NOMO-1 treated with dmso at 0.1 percent for 144 hours (cell line): ENCODE measurements around the gene AATF.

ENCODE experiments used
- DNase-seq: peaks from one replicate; lab custom pipeline; 2025; ENCODE audit not compliant: unreplicated experiment; lab: John Stamatoyannopoulos, UW

The AATF gene

DNA sequence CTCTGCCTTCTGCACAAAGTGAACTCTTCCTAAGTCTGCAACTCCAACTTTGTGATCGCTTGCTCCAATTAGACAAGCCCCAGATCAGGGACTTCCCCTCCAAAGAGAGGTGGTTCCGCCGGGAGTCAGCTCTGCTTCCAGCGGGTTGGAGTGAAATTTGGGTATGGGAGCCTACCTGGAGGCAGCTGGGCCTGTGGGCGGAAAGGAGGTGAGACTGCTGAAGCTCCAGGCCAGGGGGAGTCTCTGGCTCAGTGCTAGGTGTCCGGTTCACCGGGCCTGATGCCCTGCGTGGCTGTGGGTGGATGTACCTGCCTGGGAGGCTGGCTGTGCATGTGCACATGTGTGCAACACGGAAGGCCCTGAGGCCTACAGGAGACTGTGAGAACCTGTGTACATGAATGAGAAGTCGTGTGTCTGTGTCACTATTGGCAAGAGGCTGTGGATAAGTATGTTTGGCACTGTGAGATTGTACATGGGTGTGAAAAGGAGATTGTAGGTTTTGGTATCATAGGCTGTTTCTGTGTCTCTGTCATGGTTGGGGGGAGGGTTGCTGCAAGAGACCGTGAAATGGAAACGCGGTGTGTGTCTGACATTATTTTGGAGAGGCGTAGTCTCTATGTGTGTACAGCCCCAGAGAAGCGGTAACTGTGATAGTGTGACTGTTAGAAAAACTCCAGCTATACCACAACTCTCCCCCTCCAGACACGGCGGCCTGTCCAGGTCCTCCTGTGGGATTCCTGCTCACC, 7.3 kb upstream of the AATF start:
- no peak for DNase-seq

DNA sequence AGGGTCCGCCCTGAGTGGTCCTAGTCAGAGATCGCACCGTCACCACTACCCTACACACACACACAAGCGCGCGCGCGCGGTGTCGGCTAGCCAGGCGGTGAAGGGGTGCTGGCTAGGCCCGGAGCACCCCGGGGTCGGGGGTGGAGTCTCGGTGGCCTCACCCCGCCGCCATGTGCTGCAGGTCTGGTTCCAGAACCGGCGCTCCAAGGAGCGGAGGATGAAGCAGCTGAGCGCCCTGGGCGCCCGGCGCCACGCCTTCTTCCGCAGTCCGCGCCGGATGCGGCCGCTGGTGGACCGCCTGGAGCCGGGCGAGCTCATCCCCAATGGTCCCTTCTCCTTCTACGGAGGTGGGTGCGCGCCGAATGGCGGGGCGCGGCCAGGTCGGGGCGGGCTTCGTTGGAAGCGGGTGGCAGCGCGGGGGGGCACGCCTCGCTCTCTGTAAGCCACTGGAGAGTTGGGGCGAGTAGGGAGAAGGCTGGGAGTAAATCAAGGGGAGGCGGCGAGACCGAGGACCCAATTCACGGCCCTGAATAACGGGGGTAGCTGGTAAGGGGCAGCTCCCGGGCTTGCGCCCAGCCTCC, 6.6 kb upstream of the AATF start:
- DNase-seq, result no peak

- DNase-seq, result no peak
These were observed 6.1 kb upstream of the AATF start for GRCh38 chr17:36942631-36943125.

- DNase-seq, result no peak
These were observed 5.2 kb upstream of the AATF start for GRCh38 chr17:36943250-36944191.

GRCh38 chr17:36944553-36944952, 4.2 kb upstream of the AATF start:
- DNase-seq, result no peak

GRCh38 chr17:36945140-36945539, 3.6 kb upstream of the AATF start:
- no peak for DNase-seq

- no peak for DNase-seq
These were observed 2.6 kb upstream of the AATF start for GRCh38 chr17:36945959-36946725.

DNA sequence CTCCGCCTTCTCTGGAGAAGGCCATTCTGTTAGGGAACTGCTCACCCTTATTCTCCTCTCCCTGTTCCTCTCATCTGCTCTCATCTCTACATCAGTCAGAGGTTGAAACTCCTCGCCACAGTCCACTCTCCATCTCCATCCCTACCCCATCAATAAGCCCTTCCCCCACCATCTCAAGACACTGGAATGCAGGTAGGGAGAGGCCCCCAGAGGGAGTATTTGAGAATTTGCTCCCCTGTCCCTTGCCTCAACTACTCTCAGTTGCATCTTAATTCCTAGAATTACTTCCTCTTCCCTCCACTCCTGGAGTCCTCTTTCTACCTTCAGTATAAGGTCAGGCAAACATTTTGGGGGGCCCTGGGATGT, 2.0 kb upstream of the AATF start:
- no peak for DNase-seq

DNA sequence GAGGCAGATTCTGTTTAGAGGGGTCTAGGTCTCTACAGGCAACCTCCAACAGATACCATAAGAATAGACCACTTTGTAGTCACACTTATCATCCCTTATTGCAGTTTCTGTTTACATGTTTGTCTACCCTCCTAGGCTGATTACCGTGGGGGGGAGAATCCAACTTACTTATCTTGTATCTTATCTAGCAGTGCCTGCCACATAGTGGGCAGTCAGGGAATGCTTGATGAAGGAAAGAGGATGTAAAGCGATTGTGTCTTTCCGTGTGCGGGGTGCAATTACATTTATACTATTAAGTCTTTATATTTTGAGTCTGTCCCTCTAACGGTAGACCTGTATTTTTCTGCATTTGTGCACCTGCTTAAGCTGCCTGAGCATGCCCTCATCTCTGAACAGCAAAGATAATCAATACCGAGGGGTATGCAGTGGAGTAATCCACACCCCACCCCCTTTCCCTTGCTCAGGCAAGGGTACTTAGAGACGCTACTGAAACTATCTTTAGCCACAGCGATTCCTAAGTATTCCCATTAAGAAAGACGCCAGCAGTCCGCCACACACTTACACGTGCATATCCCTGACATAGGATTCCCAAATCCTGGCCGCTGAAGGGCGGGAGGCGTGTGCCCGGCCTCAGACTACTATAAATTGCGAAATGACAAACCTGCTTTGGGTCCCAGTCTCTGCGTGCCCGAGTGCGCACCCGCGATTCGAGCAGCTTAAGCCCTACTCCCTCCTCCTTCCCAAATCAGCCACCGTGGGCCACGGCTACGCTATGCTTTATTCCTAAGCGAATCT, 635 bp upstream of the AATF start:
- no peak for DNase-seq

DNA sequence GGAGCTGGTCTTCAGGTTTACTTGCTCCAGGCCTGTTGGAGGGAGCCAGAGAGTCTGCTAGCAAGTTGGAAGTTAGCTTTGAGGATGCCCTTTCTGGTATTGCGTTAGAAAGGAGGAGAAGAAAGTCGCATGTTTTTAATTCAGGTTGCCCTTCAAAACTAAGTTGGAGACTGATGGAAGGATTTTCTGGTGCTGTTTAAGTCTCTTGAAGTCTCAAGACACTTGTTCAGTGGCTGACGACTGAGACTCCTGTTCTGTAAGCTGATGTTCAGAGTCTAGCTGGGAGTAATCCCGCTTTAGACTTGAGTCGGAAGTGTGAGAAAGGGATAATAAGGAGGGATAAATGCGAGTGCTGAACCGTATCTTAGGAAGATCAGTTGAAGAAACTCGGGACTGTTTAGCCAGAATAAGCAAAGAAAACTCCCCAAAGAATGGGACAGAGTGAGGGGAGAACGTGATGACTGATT, 740 bp downstream of the AATF start:
- no peak for DNase-seq

DNA sequence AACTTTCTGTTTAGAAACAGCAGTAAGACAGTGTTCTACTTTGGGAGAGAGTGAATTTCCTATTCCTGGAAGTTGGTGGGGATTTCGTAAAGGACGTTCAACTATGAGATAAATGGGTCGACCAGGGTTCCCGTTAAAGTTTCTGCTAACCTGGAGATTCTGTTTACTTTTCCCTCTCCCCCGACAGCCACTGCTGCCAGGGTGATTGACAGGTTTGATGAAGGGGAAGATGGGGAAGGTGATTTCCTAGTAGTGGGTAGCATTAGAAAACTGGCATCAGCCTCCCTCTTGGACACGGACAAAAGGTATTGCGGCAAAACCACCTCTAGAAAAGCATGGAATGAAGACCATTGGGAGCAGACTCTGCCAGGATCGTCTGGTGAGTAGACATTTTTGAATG, 1.3 kb downstream of the AATF start:
- no peak for DNase-seq

DNA sequence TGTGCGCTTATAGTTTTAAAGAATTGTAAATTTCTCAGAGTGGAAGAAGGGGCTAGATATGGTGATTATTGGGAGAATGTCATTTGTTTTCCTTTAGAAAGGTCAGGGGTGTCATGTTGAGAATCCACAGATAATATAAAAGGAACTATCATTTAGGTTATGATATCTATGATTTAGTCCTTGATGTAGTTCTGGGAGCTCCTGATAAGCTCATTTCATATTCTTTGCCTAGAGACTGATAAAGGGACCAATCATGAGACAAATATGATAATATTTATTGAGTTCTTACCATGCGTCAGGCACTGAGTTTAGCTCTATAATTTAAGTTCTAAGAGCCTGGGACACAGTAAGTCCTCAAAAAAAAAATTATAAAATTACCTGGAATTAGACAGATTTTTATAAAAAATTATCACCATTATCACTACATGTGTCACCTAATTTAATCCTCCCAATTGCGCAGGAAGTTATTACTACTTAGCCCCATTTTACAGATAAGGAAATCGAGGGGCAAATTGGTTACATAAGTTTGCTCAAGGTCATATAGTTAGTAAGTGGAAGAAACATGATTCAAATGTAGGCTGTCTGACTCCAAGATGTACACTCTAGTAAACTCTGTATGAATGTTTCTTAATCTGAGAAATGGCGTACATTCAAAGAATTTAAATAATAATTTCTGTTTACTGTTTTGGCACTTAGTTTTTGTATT, 2.5 kb downstream of the AATF start:
- no peak for DNase-seq

GRCh38 chr17:36971508-36971907, 22.8 kb downstream of the AATF start:
- DNase-seq, result no peak

- no peak for DNase-seq
These were observed 23.5 kb downstream of the AATF start for GRCh38 chr17:36972186-36972700.

DNA sequence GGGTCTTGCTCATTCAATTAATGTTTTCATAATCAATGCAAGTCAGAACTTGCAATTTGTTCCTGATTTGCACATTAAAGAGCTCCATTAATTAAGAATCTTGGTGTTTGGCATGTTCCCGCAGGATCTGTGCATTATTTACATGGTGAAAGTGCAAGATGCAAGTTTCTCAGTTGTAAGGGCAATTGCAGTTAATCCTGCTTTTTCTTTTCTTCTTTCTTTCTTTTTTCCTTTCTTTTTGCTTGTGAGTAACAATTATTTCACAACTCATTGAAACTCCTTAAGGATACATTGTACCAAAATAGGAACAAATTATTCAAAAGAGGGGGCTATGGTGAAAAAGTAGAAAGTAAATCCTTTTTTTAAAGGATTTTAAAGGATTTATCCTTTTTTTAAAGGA, 24.2 kb downstream of the AATF start:
- DNase-seq, result no peak

GRCh38 chr17:36975922-36976515, 27.3 kb downstream of the AATF start:
- DNase-seq, result no peak

DNA sequence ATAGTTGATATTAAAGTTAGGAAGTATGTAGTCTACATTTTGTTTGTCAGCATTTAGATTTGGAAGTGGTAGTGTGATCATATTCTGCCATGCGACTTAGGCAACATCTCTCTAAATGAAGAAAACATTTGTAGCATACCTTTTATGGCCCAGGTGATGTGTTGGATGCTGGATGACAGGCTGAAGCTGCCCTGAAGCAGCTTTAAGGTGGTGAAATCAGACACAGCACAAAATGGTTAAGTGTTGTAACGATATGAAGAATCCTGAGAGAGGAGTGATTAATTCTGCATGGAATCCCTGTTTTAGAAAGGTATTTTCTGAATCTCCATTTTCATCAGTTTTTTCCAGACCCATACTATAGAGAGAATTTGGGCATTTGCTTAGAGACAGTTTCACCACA, 28.3 kb downstream of the AATF start:
- no peak for DNase-seq

DNA sequence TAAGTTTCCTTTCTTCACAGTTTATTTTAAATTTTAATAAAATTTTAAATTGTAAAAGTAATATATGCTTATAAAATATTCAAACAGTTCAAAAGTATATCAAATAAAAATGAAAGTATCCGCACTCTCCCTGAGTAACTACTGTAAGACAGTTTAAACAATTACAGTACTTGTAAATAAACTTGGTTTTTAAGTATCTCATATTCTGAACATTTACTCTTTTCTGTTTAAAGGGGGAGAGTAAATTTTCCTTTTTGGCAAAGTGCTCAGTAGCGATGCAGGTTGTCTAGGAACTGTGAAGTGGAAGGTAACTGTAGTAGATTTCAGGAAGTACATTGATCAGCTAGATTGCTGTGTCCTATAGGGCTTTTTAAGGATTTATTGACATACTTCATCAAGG, 28.8 kb downstream of the AATF start:
- no peak for DNase-seq
